ENCODE data around the gene FAM240B. TPM values are rescaled to one million over a fixed set of nuclear protein-coding genes. Genes with fewer than 3 reads are reported as not detected.

Gene FAM240B
- total and polyA plus RNA-seq, 10 of the 15 experiments (the other 5 are each of a cell fraction or from before 2014, with no cell fraction given): not detected

GRCh38 chr9:38747067-38747466 lies 27.1 kb upstream of the FAM240B start:
- Histone ChIP-seq H3K9me3 (replicated peaks; ENCODE audit: control insufficient read depth, insufficient read depth, low read length) (no peaks in the 10 kb centered on the region), H4K20me1 (ENCODE audit: control insufficient read depth, insufficient read depth) (no peaks in the 10 kb centered on the region), H3K36me3 (ENCODE audit: control insufficient read depth in 2 of 2, insufficient read depth in 2 of 2, low read length in 1 of 2) (no peaks in the 10 kb centered on the region), H3K27ac (ENCODE audit: control insufficient read depth, insufficient read depth) (no peak overlapping the region), H3K4me3 (no peak overlapping the region), H3K79me2 (ENCODE audit: control insufficient read depth, insufficient read depth, low read length) (no peaks in the 10 kb centered on the region), H3K4me2 (ENCODE audit: control insufficient read depth, insufficient read depth) (no peak overlapping the region), H3K9ac (ENCODE audit: control insufficient read depth, insufficient read depth, low read length) (no peak overlapping the region), H2AFZ (ENCODE audit: control insufficient read depth, low read depth, low read length) (no peak overlapping the region), H3K4me1 (ENCODE audit: control insufficient read depth, insufficient read depth, low read length) (no peaks in the 10 kb centered on the region), H3K27me3 (replicated peaks in 1 of 2; ENCODE audit: control insufficient read depth in 2 of 2, insufficient read depth in 2 of 2, low read length in 1 of 2) (no peaks in the 10 kb centered on the region)
- ChIA-PET POLR2A (no interaction called here), RAD21 (ENCODE audit: unreplicated experiment) (no interaction called here), CTCF (no interaction called here), SMC1A (ENCODE audit: uncharacterized antibody, unreplicated experiment) (no interaction called here)
- no peak for DNase-seq (ENCODE audit: low read depth, low spot score)
- TF ChIP-seq MLLT1 (IDR thresholded peaks at IDR 0.05): no peak
- TF ChIP-seq ETV6 (conservative IDR thresholded peaks at IDR 0.05 in 1 of 2, IDR thresholded peaks at IDR 0.05 in 1 of 2; ENCODE audit: borderline replicate concordance in 1 of 2, low read depth in 1 of 2): no peak
- no peak for TF ChIP-seq SIN3A (IDR thresholded peaks at IDR 0.05; ENCODE audit: low read depth, low read length)
- TF ChIP-seq, protein P1, sequence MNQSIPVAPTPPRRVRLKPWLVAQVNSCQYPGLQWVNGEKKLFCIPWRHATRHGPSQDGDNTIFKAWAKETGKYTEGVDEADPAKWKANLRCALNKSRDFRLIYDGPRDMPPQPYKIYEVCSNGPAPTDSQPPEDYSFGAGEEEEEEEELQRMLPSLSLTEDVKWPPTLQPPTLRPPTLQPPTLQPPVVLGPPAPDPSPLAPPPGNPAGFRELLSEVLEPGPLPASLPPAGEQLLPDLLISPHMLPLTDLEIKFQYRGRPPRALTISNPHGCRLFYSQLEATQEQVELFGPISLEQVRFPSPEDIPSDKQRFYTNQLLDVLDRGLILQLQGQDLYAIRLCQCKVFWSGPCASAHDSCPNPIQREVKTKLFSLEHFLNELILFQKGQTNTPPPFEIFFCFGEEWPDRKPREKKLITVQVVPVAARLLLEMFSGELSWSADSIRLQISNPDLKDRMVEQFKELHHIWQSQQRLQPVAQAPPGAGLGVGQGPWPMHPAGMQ (IDR thresholded peaks at IDR 0.05; ENCODE audit: borderline replicate concordance): no peak
- TF ChIP-seq FOXM1 (IDR thresholded peaks at IDR 0.05; ENCODE audit: low read depth, low read length): no peak
- TF ChIP-seq ZBTB4 (CRISPR knock-in tag; IDR thresholded peaks at IDR 0.05): no peak
- ATAC-seq: no peak
- FAIRE-seq: no peak
- BruUV-seq (replicated peaks): no TSS peak
- intact Hi-C loops (cut with micrococcal nuclease; ENCODE audit: unreplicated experiment): no loop called here
- in situ Hi-C loops (cut with MboI): no loop called here
- 26% methylated on average over 8 of the region's 8 CpGs for WGBS (ENCODE audit: insufficient coverage, insufficient replicate concordance, low lambda C conversion rate, missing lambda C conversion rate)
